ENCODE measurements around the gene TNNI3. TPM values are rescaled to one million over a fixed set of nuclear protein-coding genes. Genes with fewer than 3 reads are reported as not detected.
A peak's percentile ranks its signal among the peaks of the same experiment; 100 is the strongest.

Gene TNNI3
- total RNA-seq, 1 donor from 2014 or later: not detected

- peaks cover 5% of the 10 kb centered on the region for H3K27me3 Mint-ChIP-seq (ENCODE audit: unreplicated experiment)
- DNase-seq (ENCODE audit: low spot score): no peak
- H3K27ac Mint-ChIP-seq (ENCODE audit: unreplicated experiment): no peak overlapping the region
- H3K36me3 Mint-ChIP-seq (ENCODE audit: low read depth, unreplicated experiment): no peaks in the 10 kb centered on the region
- H3K4me1 Mint-ChIP-seq (ENCODE audit: unreplicated experiment): peaks cover 9% of the 10 kb centered on the region
- no peak for TF ChIP-seq CTCF (IDR thresholded peaks at IDR 0.05; ENCODE audit: unreplicated experiment)
- H3K4me3 Mint-ChIP-seq (ENCODE audit: unreplicated experiment): no peak overlapping the region
- H3K9me3 Mint-ChIP-seq (ENCODE audit: unreplicated experiment): no peaks in the 10 kb centered on the region
Observed at GRCh38 chr19:55131421-55131820, 26.1 kb downstream of the TNNI3 start.

GRCh38 chr19:55119053-55119452 is 38.5 kb downstream of the TNNI3 start:
- peak overlapping the region; percentile 61 for H3K27ac Mint-ChIP-seq (ENCODE audit: unreplicated experiment)

GRCh38 chr19:55118401-55118991 is 39.0 kb downstream of the TNNI3 start:
- Mint-ChIP-seq H3K4me1 (ENCODE audit: unreplicated experiment) (peaks cover 23% of the 10 kb centered on the region), H3K27ac (ENCODE audit: unreplicated experiment) (peak overlapping the region; percentile 88), H3K9me3 (ENCODE audit: unreplicated experiment) (no peaks in the 10 kb centered on the region), H3K27me3 (ENCODE audit: unreplicated experiment) (peaks cover 22% of the 10 kb centered on the region), H3K4me3 (ENCODE audit: unreplicated experiment) (peak overlapping the region; percentile 97), H3K36me3 (ENCODE audit: low read depth, unreplicated experiment) (peaks cover 14% of the 10 kb centered on the region)
- TF ChIP-seq CTCF (IDR thresholded peaks at IDR 0.05; ENCODE audit: unreplicated experiment): no peak
- DNase-seq (ENCODE audit: low spot score): peak; percentile 65

More at GRCh38 chr19:55119053-55119452, 38.5 kb downstream of the TNNI3 start:
- no peak for TF ChIP-seq CTCF (IDR thresholded peaks at IDR 0.05; ENCODE audit: unreplicated experiment)
- Mint-ChIP-seq H3K27me3 (ENCODE audit: unreplicated experiment) (peaks cover 26% of the 10 kb centered on the region), H3K36me3 (ENCODE audit: low read depth, unreplicated experiment) (peaks cover 14% of the 10 kb centered on the region), H3K4me3 (ENCODE audit: unreplicated experiment) (peak overlapping the region; percentile 97), H3K9me3 (ENCODE audit: unreplicated experiment) (no peaks in the 10 kb centered on the region), H3K4me1 (ENCODE audit: unreplicated experiment) (peaks cover 23% of the 10 kb centered on the region)
- no peak for DNase-seq (ENCODE audit: low spot score)

GRCh38 chr19:55117663-55118391 is 39.7 kb downstream of the TNNI3 start:
- H3K4me1 Mint-ChIP-seq (ENCODE audit: unreplicated experiment): peaks cover 23% of the 10 kb centered on the region
- TF ChIP-seq CTCF (IDR thresholded peaks at IDR 0.05; ENCODE audit: unreplicated experiment): no peak
- peaks cover 22% of the 10 kb centered on the region for H3K27me3 Mint-ChIP-seq (ENCODE audit: unreplicated experiment)
- DNase-seq (ENCODE audit: low spot score): peak; percentile 91
- peaks cover 14% of the 10 kb centered on the region for H3K36me3 Mint-ChIP-seq (ENCODE audit: low read depth, unreplicated experiment)
- H3K27ac Mint-ChIP-seq (ENCODE audit: unreplicated experiment): peak overlapping the region; percentile 88
- H3K4me3 Mint-ChIP-seq (ENCODE audit: unreplicated experiment): peak overlapping the region; percentile 97
- H3K9me3 Mint-ChIP-seq (ENCODE audit: unreplicated experiment): no peaks in the 10 kb centered on the region

All from endothelial cell (in vitro differentiated cells).